GM13976 (cell line): ENCODE data around the gene CDC14A.
A peak's percentile ranks its signal among the peaks of the same experiment; 100 is the strongest.

Source experiments
- DNase-seq: peaks from one replicate; pipeline ENCODE4 v3.0.0; 2012; ENCODE audit warnings: low spot score
- in situ Hi-C: fragments of 300-500 bp; cut with MboI; formaldehyde crosslinking; loops from one replicate; pipeline ENCODE4 v1.12.0; 2022; ENCODE audit warnings: low sequenced_read_pairs, mixed read lengths, inconsistent platforms; ENCODE audit not compliant: unreplicated experiment
- TF ChIP-seq, protein P1 (sequence below): IDR thresholded peaks from 2 replicates; pipeline ENCODE4 v1.5.1; 2012; ENCODE audit warnings: borderline replicate concordance, mild to moderate bottlenecking; ENCODE audit not compliant: insufficient read depth; ENCODE audit errors: extremely low read depth, missing control alignments, control extremely low read depth

The CDC14A gene

DNA sequence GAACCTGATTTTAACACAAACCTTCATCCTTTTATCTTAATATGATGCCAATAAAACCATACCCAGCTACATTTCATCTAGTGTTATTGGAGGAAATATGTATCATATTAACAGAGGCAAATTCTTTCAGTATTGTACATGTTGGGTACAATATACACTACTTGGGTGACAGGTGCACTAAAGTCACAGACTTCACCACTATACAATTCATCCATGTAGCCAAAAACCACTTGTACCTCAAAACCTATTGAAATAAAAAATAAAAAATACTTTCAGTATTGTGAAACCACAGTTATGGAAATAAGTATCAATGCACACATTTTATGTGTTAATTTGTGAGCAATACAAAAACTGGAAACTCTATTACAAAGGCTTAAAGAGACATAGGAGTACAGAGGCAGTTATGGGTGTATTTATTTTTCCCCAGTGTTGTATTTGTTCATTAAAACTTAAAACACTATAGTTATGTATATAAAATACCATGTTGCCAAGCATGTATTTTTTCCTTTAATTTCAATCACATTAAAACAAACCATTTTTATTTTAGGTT is 160.6 kb downstream of the CDC14A start:
- TF ChIP-seq, protein P1, sequence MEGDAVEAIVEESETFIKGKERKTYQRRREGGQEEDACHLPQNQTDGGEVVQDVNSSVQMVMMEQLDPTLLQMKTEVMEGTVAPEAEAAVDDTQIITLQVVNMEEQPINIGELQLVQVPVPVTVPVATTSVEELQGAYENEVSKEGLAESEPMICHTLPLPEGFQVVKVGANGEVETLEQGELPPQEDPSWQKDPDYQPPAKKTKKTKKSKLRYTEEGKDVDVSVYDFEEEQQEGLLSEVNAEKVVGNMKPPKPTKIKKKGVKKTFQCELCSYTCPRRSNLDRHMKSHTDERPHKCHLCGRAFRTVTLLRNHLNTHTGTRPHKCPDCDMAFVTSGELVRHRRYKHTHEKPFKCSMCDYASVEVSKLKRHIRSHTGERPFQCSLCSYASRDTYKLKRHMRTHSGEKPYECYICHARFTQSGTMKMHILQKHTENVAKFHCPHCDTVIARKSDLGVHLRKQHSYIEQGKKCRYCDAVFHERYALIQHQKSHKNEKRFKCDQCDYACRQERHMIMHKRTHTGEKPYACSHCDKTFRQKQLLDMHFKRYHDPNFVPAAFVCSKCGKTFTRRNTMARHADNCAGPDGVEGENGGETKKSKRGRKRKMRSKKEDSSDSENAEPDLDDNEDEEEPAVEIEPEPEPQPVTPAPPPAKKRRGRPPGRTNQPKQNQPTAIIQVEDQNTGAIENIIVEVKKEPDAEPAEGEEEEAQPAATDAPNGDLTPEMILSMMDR = no peak

DNA sequence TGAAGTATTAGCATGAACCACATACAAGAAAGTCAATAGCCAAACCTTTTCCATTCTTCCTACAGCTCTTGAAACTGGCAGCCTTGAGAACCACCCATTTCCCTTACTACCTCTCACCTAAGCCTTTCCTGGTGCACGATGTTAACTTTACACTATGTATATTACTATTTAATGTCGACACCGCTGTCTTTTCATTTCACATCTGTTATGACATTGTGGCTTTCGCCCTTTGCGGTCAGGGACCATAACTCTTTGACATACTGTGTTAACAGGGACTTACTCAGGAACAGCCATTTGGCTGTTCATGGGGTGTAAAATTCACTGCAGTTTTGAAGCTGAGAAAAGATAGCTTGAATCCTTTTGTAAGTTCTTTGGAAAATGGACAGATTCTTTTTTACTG is 164.6 kb downstream of the CDC14A start:
- in situ Hi-C loops = no loop called here
- TF ChIP-seq, protein P1 = no peak
- no peak for DNase-seq

More for the DNA sequence above, 160.6 kb downstream of the CDC14A start:
- in situ Hi-C loops = no loop called here
- DNase-seq = no peak

DNA sequence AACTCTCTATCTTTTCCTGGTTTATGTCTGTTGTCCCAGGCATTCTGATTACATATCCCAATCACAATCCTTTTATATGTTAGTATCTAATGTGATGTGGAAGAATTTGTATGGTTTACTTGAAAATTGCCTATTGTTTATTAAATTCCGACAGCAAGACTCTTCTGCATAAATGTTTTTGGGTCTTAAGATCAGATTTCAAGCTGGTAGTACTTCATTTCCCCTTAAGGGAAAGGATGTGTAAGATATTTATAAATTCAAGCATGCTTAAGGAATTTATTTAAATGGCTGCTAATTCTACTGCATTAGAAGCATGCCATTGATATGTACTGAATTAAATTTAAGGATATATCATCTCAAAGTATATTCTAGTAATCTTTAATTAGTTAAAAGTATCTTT is 165.2 kb downstream of the CDC14A start:
- TF ChIP-seq, protein P1 = no peak
- in situ Hi-C loops = no loop called here
- no peak for DNase-seq

DNA sequence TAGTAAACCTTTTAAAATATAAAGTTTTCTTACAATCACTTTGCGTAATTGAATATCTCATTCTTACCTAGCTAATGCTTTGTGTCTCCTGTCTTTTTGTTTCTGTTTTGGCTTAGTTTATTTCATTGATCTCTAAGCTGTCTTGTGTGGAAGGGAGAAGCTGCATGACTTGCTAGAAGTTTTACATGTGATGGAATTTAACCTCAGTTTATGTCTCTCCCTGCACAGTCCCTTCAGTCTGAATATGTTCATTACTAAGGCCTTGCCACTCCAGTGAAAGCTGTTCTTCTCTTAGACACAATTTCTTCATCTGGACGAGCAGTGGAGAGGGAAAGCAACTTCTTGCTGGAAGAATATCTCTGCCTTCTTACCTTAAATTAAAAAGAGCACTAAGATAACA is 165.7 kb downstream of the CDC14A start:
- in situ Hi-C loops = no loop called here
- TF ChIP-seq, protein P1 = no peak
- no peak for DNase-seq

DNA sequence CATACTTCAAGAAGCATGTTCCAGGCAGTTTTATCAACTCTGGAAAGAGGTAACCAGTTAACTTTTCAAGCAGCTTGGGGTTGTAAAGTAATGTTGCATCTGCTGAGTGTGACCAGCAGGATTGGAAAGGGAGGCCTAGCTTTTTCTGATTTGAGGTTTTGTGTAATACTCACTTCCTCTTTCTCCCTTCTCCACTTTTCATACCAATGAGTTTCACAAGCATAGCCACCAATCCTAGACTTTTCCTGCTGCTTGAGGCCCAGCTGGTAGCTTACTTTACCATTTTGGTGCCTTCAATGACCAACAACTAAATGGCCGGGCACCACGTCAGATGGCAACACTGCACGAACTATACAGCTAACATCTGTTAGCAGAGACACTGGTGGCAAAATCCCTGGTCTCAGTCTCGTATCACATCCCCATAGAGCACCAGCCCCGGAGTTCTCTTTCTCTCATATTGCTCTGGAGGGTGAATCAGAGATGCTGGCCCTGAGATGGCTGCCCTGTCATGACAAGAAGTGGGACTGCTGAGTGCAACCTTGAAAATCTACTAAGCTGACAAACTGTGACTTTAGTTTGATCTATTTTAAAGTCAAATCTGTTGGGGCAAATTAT is 170.8 kb downstream of the CDC14A start:
- TF ChIP-seq, protein P1 = no peak
- in situ Hi-C loops = no loop called here
- DNase-seq = peak; percentile 45

DNA sequence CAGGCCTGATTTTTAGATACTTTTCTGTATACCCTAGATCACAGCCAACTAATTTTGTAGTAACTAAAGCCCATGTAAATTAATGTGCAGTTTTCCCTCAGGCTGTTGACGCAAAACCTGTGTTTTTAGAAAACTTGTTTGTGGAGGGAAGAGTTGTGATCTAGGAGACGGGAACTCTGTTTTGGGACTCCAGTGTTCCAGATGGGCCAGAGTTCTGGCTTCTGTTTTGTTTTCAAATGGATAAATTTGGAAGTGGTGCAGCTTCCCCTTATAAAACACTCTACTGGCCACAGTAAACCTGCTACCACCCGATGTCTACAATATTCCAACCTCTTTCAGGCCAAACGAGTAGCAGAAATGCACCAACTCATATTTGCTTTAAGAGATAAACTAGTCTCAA is 172.0 kb downstream of the CDC14A start:
- no peak for DNase-seq
- TF ChIP-seq, protein P1 = no peak
- in situ Hi-C loops = no loop called here

DNA sequence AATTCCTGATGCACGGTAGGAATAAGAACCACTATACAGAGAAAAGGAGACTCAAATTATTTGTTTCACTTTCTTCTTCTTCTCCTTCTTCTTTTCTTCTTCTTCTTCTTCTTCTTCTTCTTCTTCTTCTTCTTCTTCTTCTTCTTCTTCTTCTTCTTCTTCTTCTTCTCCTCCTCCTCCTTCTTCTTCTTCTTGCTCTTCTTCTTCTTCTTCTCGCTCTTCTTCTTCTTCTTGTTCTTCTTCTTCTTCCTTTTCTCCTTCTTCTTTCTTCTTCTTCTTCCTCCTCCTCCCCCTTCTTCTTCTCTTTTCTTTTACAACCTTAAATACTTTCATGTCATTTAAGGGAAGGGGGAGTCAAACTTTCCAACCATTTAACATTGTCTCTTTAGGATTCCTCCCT is 174.6 kb downstream of the CDC14A start:
- in situ Hi-C loops = no loop called here
- no peak for DNase-seq
- TF ChIP-seq, protein P1 = no peak
